GM12878 (cell line): ENCODE results near the gene RCCD1. TPM values are rescaled to one million over a fixed set of nuclear protein-coding genes. Genes with fewer than 3 reads are reported as not detected.
A peak's percentile ranks its signal among the peaks of the same experiment; 100 is the strongest.

Source experiments
- ATAC-seq: fragments of 200-7000 bp; cut with Tn5 transposase; 3 replicates; pipeline ENCODE4 v1.9.1; 2020; ENCODE audit warnings: mild to moderate bottlenecking, moderate library complexity
- BruUV-seq: library from RNA; stranded (reverse); fragments of 400-500 nt; replicated peaks from 2 replicates; lab custom pipeline; 2021; lab: Mats Ljungman, UMichigan
- CTCF ChIA-PET: fragments of 300-600 bp; sonication (Branson Sonifier 250); formaldehyde crosslinking; extraction: SDS; loops from one replicate; lab custom pipeline; 2021; ENCODE audit warnings: inconsistent platforms; lab: Yijun Ruan, JAX
- POLR2A ChIA-PET: fragments of 350-600 bp; formaldehyde crosslinking; extraction: SDS; loops from one replicate; lab custom pipeline; 2021; ENCODE audit warnings: inconsistent platforms; lab: Charles Lee
- RAD21 ChIA-PET: fragments of 300-600 bp; sonication (Branson Sonifier 250); formaldehyde crosslinking; loops from one replicate; lab custom pipeline; 2023; ENCODE audit warnings: antibody characterized with exemption; ENCODE audit not compliant: unreplicated experiment; lab: Charles Lee
- SMC1A ChIA-PET: fragments of 300-600 bp; sonication (Branson Sonifier 250); formaldehyde crosslinking; loops from one replicate; lab custom pipeline; 2023; ENCODE audit not compliant: unreplicated experiment, uncharacterized antibody; lab: Charles Lee
- DNase-seq: peaks from one replicate; pipeline ENCODE4 v3.0.0-alpha.2; 2011; ENCODE audit warnings: low read depth, low spot score
- FAIRE-seq: peaks from 3 replicates; lab custom pipeline; 2011; peaks lifted over from hg19 to GRCh38; lab: Jason Lieb, UNC
- H2AFZ ChIP-seq: 2 replicates; pipeline ENCODE4 v1.6.0; 2011; ENCODE audit warnings: low read depth, low read length, control low read depth; ENCODE audit not compliant: control insufficient read depth
- H3K27ac ChIP-seq: 2 replicates; pipeline ENCODE4 v1.5.1; 2011; ENCODE audit warnings: control low read depth; ENCODE audit not compliant: control insufficient read depth, insufficient read depth
- H3K27me3 ChIP-seq, 2 experiments: replicated peaks in 1 of 2; 2 replicates each; pipeline versions ENCODE4 v1.6.0 to v1.6.1; 2011; ENCODE audit warnings: low read length in 1 of 2; ENCODE audit not compliant: control insufficient read depth in 2 of 2, insufficient read depth in 2 of 2
- H3K36me3 ChIP-seq, 2 experiments: 2 replicates each; pipeline ENCODE4 v1.5.1; 2011; ENCODE audit warnings: low read length in 1 of 2; ENCODE audit not compliant: control insufficient read depth in 2 of 2, insufficient read depth in 2 of 2
- H3K4me1 ChIP-seq: 2 replicates; pipeline ENCODE4 v1.6.1; 2011; ENCODE audit warnings: mild to moderate bottlenecking, low read length, moderate library complexity, mixed read lengths; ENCODE audit not compliant: control insufficient read depth, insufficient read depth
- H3K4me2 ChIP-seq: 2 replicates; pipeline ENCODE4 v1.6.0; 2011; ENCODE audit warnings: control low read depth; ENCODE audit not compliant: control insufficient read depth, insufficient read depth
- H3K4me3 ChIP-seq: fragments of 200-600 bp; sonication (generic); 2 replicates; pipeline ENCODE4 v1.5.1; 2016
- H3K79me2 ChIP-seq: 2 replicates; pipeline ENCODE4 v1.6.0; 2011; ENCODE audit warnings: low read length; ENCODE audit not compliant: control insufficient read depth, insufficient read depth
- H3K9ac ChIP-seq: 2 replicates; pipeline ENCODE4 v1.8.0; 2011; ENCODE audit warnings: low read length, control low read depth, mixed read lengths; ENCODE audit not compliant: control insufficient read depth, insufficient read depth
- H3K9me3 ChIP-seq: replicated peaks from 3 replicates; pipeline ENCODE4 v1.5.1; 2011; ENCODE audit warnings: mild to moderate bottlenecking, low read length; ENCODE audit not compliant: control insufficient read depth, insufficient read depth
- H4K20me1 ChIP-seq: 2 replicates; pipeline ENCODE4 v1.6.0; 2011; ENCODE audit not compliant: control insufficient read depth, insufficient read depth
- GATAD2B ChIP-seq: fragments of 450-650 bp; conservative IDR thresholded peaks from 2 replicates; pipeline ENCODE4 v1.6.1; 2017; ENCODE audit warnings: low read depth, mild to moderate bottlenecking, moderate library complexity
- LARP7 ChIP-seq: fragments of 450-650 bp; IDR thresholded peaks from 2 replicates; pipeline ENCODE4 v1.6.1; 2017; ENCODE audit warnings: mild to moderate bottlenecking
- MXI1 ChIP-seq: fragments of 150-350 bp; IDR thresholded peaks from 2 replicates; pipeline ENCODE4 v1.6.1; 2011; ENCODE audit warnings: low read depth, mild to moderate bottlenecking, inconsistent platforms, low read length, improper control_type of control experiment
- NR2C2 ChIP-seq: IDR thresholded peaks from 2 replicates; pipeline ENCODE4 v1.6.1; 2011; ENCODE audit warnings: borderline replicate concordance, low read depth; ENCODE audit not compliant: control insufficient read depth, insufficient read length
- SIN3A ChIP-seq: IDR thresholded peaks from 2 replicates; pipeline ENCODE4 v1.6.1; 2012; ENCODE audit warnings: low read depth, low read length, improper control_type of control experiment
- SMARCA5 ChIP-seq: fragments of 450-650 bp; IDR thresholded peaks from 2 replicates; pipeline ENCODE4 v1.6.1; 2017; ENCODE audit warnings: mild to moderate bottlenecking
- SPI1 ChIP-seq: IDR thresholded peaks from 2 replicates; pipeline ENCODE4 v1.6.1; 2011; ENCODE audit warnings: low read depth, mild to moderate bottlenecking, low read length, moderate library complexity, borderline replicate concordance; ENCODE audit not compliant: insufficient read depth
- TCF12 ChIP-seq: IDR thresholded peaks from 2 replicates; pipeline ENCODE4 v1.6.1; 2011; ENCODE audit warnings: low read depth, mild to moderate bottlenecking, low read length
- YY1 ChIP-seq: IDR thresholded peaks from 2 replicates; pipeline ENCODE4 v1.6.1; 2011; ENCODE audit warnings: low read depth, mild to moderate bottlenecking, low read length
- WGBS: methylation state at CpG from one replicate; pipeline ENCODE4 v1.1.6; 2016; ENCODE audit warnings: low lambda C conversion rate; ENCODE audit not compliant: insufficient replicate concordance, insufficient coverage; ENCODE audit errors: missing lambda C conversion rate; 5-methylcytosine and 5-hydroxymethylcytosine counted together
- in situ Hi-C: fragments of 300-500 bp; cut with MboI; formaldehyde crosslinking; loops from 9 replicates; pipeline ENCODE4 v1.14.3; 2018; ENCODE audit warnings: mixed read lengths
- intact Hi-C: fragments of 100-400 bp; cut with micrococcal nuclease; formaldehyde crosslinking; loops from one replicate; pipeline ENCODE4 v1.14.2; 2022; ENCODE audit not compliant: unreplicated experiment
- polyA plus RNA-seq, 11 experiments: library from polyadenylated mRNA; depleted of rRNA in 4 of 11; unstranded in 6 of 11; stranded (reverse) in 5 of 11; fragments of >200 nt; fragmentation: Nextera tagmentation in 4 of 11; fragmentation: Illumina TruSeq in 1 of 11; extraction: Ambion mirVana in 4 of 11; extraction: Trizol in 1 of 11; gene quantifications; 1 replicate in 1 of 11; 2 replicates in 10 of 11; pipeline versions ENCODE4 v1.2.1 to v1.2.3, GENCODE V29; 2011 to 2016; ENCODE audit warnings: inconsistent platforms in 2 of 11, missing spikeins in 2 of 11, low read depth in 1 of 11
- total RNA-seq, 4 experiments: library from RNA; depleted of rRNA in 3 of 4; stranded (reverse); fragments of >200 nt in 3 of 4; fragmentation: Illumina TruSeq in 1 of 4; extraction: Trizol in 1 of 4; gene quantifications; 2 replicates each; pipeline versions ENCODE4 v1.2.1 to v1.2.3, GENCODE V29; 2013 to 2021
- TF ChIP-seq, protein P1 (sequence below): fragments of 450-650 bp; IDR thresholded peaks from 2 replicates; pipeline ENCODE4 v1.6.1; 2017; ENCODE audit warnings: mild to moderate bottlenecking, moderate library complexity
- TF ChIP-seq, protein P2 (sequence below): fragments of 450-650 bp; IDR thresholded peaks from 2 replicates; pipeline ENCODE4 v1.6.1; 2017; ENCODE audit warnings: low read depth, mild to moderate bottlenecking, moderate library complexity

Gene RCCD1
- total and polyA plus RNA-seq, 10 of the 15 experiments (the other 5 are each of a cell fraction or from before 2014, with no cell fraction given) = 5.2 to 30.4 (median 20.9) TPM

DNA sequence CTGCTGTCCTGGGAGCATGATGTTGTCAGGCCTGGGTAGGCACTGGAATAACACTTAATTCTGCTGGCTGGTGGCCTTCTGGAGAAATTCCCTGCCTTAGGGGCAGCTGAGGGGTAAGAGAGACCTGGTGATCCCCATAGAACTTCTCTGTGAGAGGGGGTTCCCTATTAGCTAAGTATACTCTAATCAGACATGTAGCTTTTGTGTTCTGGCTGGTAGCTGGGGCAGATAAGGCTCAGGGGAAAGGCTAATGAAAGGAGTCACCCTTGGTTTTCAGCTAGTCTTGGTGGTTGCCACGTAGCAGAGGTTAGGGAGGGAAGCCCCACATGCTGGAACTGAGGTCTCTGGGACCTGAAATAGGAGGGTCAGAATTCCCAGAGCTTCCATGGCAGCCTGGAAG is 21.4 kb upstream of the RCCD1 start (continued):
- no peak for TF ChIP-seq LARP7
- no peak for TF ChIP-seq SMARCA5
- TF ChIP-seq YY1 = no peak
- no peak for TF ChIP-seq SIN3A
- TF ChIP-seq, protein P1, sequence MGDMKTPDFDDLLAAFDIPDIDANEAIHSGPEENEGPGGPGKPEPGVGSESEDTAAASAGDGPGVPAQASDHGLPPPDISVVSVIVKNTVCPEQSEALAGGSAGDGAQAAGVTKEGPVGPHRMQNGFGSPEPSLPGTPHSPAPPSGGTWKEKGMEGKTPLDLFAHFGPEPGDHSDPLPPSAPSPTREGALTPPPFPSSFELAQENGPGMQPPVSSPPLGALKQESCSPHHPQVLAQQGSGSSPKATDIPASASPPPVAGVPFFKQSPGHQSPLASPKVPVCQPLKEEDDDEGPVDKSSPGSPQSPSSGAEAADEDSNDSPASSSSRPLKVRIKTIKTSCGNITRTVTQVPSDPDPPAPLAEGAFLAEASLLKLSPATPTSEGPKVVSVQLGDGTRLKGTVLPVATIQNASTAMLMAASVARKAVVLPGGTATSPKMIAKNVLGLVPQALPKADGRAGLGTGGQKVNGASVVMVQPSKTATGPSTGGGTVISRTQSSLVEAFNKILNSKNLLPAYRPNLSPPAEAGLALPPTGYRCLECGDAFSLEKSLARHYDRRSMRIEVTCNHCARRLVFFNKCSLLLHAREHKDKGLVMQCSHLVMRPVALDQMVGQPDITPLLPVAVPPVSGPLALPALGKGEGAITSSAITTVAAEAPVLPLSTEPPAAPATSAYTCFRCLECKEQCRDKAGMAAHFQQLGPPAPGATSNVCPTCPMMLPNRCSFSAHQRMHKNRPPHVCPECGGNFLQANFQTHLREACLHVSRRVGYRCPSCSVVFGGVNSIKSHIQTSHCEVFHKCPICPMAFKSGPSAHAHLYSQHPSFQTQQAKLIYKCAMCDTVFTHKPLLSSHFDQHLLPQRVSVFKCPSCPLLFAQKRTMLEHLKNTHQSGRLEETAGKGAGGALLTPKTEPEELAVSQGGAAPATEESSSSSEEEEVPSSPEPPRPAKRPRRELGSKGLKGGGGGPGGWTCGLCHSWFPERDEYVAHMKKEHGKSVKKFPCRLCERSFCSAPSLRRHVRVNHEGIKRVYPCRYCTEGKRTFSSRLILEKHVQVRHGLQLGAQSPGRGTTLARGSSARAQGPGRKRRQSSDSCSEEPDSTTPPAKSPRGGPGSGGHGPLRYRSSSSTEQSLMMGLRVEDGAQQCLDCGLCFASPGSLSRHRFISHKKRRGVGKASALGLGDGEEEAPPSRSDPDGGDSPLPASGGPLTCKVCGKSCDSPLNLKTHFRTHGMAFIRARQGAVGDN = no peak
- TF ChIP-seq GATAD2B = no peak
- TF ChIP-seq, all 136 proteins: peak for 0

DNA sequence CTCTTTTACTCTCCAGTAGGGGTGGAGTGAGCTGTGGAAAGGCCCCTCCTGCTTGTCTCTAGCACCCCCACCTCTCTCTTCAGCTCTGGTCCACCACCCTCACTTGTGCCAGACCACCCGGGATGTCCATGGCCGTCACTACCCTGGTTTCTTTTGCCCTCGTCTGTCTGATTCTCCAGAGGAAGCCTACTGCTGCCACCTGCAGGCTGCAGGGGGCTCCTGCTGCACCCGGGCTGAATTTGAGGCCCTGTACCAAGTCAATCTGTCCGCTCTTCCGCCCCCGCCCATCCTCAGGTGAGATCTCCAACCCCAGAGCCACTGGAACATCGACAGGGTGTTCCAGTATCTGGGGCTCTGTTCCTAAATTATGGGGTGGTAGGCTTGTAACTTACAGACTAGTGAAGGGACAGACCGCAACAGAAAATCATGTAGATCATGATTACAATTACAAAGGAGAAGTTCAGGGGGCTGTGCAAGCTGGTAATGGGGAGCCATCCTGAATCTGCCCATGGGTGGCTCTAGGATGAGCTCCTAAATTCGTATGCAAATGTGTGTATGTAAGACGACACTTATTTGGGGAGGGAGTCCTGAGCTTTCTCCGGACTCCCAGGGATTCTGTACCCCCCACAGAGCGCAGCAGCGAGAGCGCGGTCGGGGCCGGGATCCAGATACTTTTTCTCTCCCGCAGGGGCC is 20.3 kb upstream of the RCCD1 start:
- peak overlapping the region; percentile 79 for H3K4me3 ChIP-seq
- in situ Hi-C loops (no loop called here), intact Hi-C loops (loop anchor here (1.0 to 10.0 kb wide), 5 partner anchors 32 to 292 kb away; partner anchors contain the start of gene BLM)
- peaks cover 31% of the 10 kb centered on the region for H3K4me1 ChIP-seq
- peak overlapping the region; percentile 20; the same call in 1 of the 2 replicates for H3K9ac ChIP-seq
- peaks cover 26% of the 10 kb centered on the region for H3K79me2 ChIP-seq
- SMC1A ChIA-PET = interaction anchor here (1.0 to 9.2 kb wide), 15 partner anchors 12 to 628 kb away, joined by 3 to 225 read pairs (median 6); partner anchors contain the start of genes CRTC3, MAN2A2 and RCCD1
- BruUV-seq = no TSS peak
- peak overlapping the region; percentile 91 for H2AFZ ChIP-seq
- peaks cover 0 to 4% of the 10 kb centered on the region in 2 experiments; a peak in 3 of 4 replicates for H3K36me3 ChIP-seq
- H3K9me3 ChIP-seq = no peaks in the 10 kb centered on the region
- ATAC-seq (peak; percentile 59), DNase-seq (peak; percentile 43), FAIRE-seq (peak; percentile 92)
- CTCF ChIA-PET = interaction anchor here (0.7 to 18.1 kb wide), 42 partner anchors 9 to 723 kb away, joined by 3 to 480 read pairs (median 4); partner anchors contain the start of genes FES, MAN2A2, RCCD1 and VPS33B
- peak overlapping the region; percentile 91 for H3K4me2 ChIP-seq
- under 1% methylated on average over 19 of the region's 19 CpGs for WGBS
- POLR2A ChIA-PET = interaction anchor here (0.6 to 7.0 kb wide), 14 partner anchors 9 to 270 kb away, joined by 3 to 113 read pairs (median 4); partner anchors contain the start of genes MAN2A2 and RCCD1
- RAD21 ChIA-PET = interaction anchor here (0.7 to 7.2 kb wide), 18 partner anchors 9 to 701 kb away, joined by 3 to 193 read pairs (median 4); partner anchors contain the start of genes BLM, CIB1, FES and GDPGP1
- H3K27ac ChIP-seq = no peak overlapping the region
- no peaks in the 10 kb centered on the region; the same call in 1 of the 2 replicates for H4K20me1 ChIP-seq
- H3K27me3 ChIP-seq = no peaks in the 10 kb centered on the region
- no peak for TF ChIP-seq NR2C2
- TF ChIP-seq TCF12 = 0 out of 2 replicates have a peak, but pooled peaks have one; percentile 40
- TF ChIP-seq SPI1 = no peak
- TF ChIP-seq SMARCA5 = peak; percentile 82; the same call in 1 of the 2 replicates
- TF ChIP-seq MXI1 = no peak
- TF ChIP-seq, protein P2, sequence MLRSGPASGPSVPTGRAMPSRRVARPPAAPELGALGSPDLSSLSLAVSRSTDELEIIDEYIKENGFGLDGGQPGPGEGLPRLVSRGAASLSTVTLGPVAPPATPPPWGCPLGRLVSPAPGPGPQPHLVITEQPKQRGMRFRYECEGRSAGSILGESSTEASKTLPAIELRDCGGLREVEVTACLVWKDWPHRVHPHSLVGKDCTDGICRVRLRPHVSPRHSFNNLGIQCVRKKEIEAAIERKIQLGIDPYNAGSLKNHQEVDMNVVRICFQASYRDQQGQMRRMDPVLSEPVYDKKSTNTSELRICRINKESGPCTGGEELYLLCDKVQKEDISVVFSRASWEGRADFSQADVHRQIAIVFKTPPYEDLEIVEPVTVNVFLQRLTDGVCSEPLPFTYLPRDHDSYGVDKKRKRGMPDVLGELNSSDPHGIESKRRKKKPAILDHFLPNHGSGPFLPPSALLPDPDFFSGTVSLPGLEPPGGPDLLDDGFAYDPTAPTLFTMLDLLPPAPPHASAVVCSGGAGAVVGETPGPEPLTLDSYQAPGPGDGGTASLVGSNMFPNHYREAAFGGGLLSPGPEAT = no peak
